GM12878 (cell line): ENCODE measurements around the gene RASGRF1. TPM values are rescaled to one million over a fixed set of nuclear protein-coding genes. Genes with fewer than 3 reads are reported as not detected.

Experiments used
- ATAC-seq: fragments of 200-7000 bp; cut with Tn5 transposase; 3 replicates; pipeline ENCODE4 v1.9.1; 2020; ENCODE audit warnings: mild to moderate bottlenecking, moderate library complexity
- BruUV-seq: library from RNA; stranded (reverse); fragments of 400-500 nt; replicated peaks from 2 replicates; lab custom pipeline; 2021; lab: Mats Ljungman, UMichigan
- CTCF ChIA-PET: fragments of 300-600 bp; sonication (Branson Sonifier 250); formaldehyde crosslinking; extraction: SDS; loops from one replicate; lab custom pipeline; 2021; ENCODE audit warnings: inconsistent platforms; lab: Yijun Ruan, JAX
- POLR2A ChIA-PET: fragments of 350-600 bp; formaldehyde crosslinking; extraction: SDS; loops from one replicate; lab custom pipeline; 2021; ENCODE audit warnings: inconsistent platforms; lab: Charles Lee
- RAD21 ChIA-PET: fragments of 300-600 bp; sonication (Branson Sonifier 250); formaldehyde crosslinking; loops from one replicate; lab custom pipeline; 2023; ENCODE audit warnings: antibody characterized with exemption; ENCODE audit not compliant: unreplicated experiment; lab: Charles Lee
- SMC1A ChIA-PET: fragments of 300-600 bp; sonication (Branson Sonifier 250); formaldehyde crosslinking; loops from one replicate; lab custom pipeline; 2023; ENCODE audit not compliant: unreplicated experiment, uncharacterized antibody; lab: Charles Lee
- DNase-seq: peaks from one replicate; pipeline ENCODE4 v3.0.0-alpha.2; 2011; ENCODE audit warnings: low read depth, low spot score
- FAIRE-seq: peaks from 3 replicates; lab custom pipeline; 2011; peaks lifted over from hg19 to GRCh38; lab: Jason Lieb, UNC
- H2AFZ ChIP-seq: 2 replicates; pipeline ENCODE4 v1.6.0; 2011; ENCODE audit warnings: low read depth, low read length, control low read depth; ENCODE audit not compliant: control insufficient read depth
- H3K27ac ChIP-seq: 2 replicates; pipeline ENCODE4 v1.5.1; 2011; ENCODE audit warnings: control low read depth; ENCODE audit not compliant: control insufficient read depth, insufficient read depth
- H3K27me3 ChIP-seq, 2 experiments: replicated peaks in 1 of 2; 2 replicates each; pipeline versions ENCODE4 v1.6.0 to v1.6.1; 2011; ENCODE audit warnings: low read length in 1 of 2; ENCODE audit not compliant: control insufficient read depth in 2 of 2, insufficient read depth in 2 of 2
- H3K36me3 ChIP-seq, 2 experiments: 2 replicates each; pipeline ENCODE4 v1.5.1; 2011; ENCODE audit warnings: low read length in 1 of 2; ENCODE audit not compliant: control insufficient read depth in 2 of 2, insufficient read depth in 2 of 2
- H3K4me1 ChIP-seq: 2 replicates; pipeline ENCODE4 v1.6.1; 2011; ENCODE audit warnings: mild to moderate bottlenecking, low read length, moderate library complexity, mixed read lengths; ENCODE audit not compliant: control insufficient read depth, insufficient read depth
- H3K4me2 ChIP-seq: 2 replicates; pipeline ENCODE4 v1.6.0; 2011; ENCODE audit warnings: control low read depth; ENCODE audit not compliant: control insufficient read depth, insufficient read depth
- H3K4me3 ChIP-seq: fragments of 200-600 bp; sonication (generic); 2 replicates; pipeline ENCODE4 v1.5.1; 2016
- H3K79me2 ChIP-seq: 2 replicates; pipeline ENCODE4 v1.6.0; 2011; ENCODE audit warnings: low read length; ENCODE audit not compliant: control insufficient read depth, insufficient read depth
- H3K9ac ChIP-seq: 2 replicates; pipeline ENCODE4 v1.8.0; 2011; ENCODE audit warnings: low read length, control low read depth, mixed read lengths; ENCODE audit not compliant: control insufficient read depth, insufficient read depth
- H3K9me3 ChIP-seq: replicated peaks from 3 replicates; pipeline ENCODE4 v1.5.1; 2011; ENCODE audit warnings: mild to moderate bottlenecking, low read length; ENCODE audit not compliant: control insufficient read depth, insufficient read depth
- H4K20me1 ChIP-seq: 2 replicates; pipeline ENCODE4 v1.6.0; 2011; ENCODE audit not compliant: control insufficient read depth, insufficient read depth
- BCL3 ChIP-seq: IDR thresholded peaks from 2 replicates; pipeline ENCODE4 v1.6.1; 2011; ENCODE audit warnings: borderline replicate concordance, low read depth, mild to moderate bottlenecking, moderate library complexity, low read length; ENCODE audit not compliant: insufficient read depth, poor library complexity, severe bottlenecking
- E4F1 ChIP-seq: fragments of 450-650 bp; IDR thresholded peaks from 2 replicates; pipeline ENCODE4 v1.6.1; 2018; ENCODE audit warnings: borderline replicate concordance, mild to moderate bottlenecking; ENCODE audit not compliant: partially characterized antibody
- HDAC6 ChIP-seq: fragments of 200-600 bp; sonication (generic); IDR thresholded peaks from one replicate; pipeline ENCODE4 v1.8.0; 2017; ENCODE audit warnings: antibody characterized with exemption; ENCODE audit not compliant: unreplicated experiment
- IKZF2 ChIP-seq, 2 experiments: fragments of 450-650 bp; IDR thresholded peaks; 2 replicates each; pipeline ENCODE4 v1.6.1; 2017; ENCODE audit warnings: mild to moderate bottlenecking in 2 of 2, moderate library complexity in 2 of 2
- JUNB ChIP-seq: IDR thresholded peaks from 2 replicates; pipeline ENCODE4 v1.6.1; 2016; ENCODE audit warnings: antibody characterized with exemption, mild to moderate bottlenecking
- JUND ChIP-seq: IDR thresholded peaks from 2 replicates; pipeline ENCODE4 v1.6.1; 2012; ENCODE audit warnings: low read depth, mild to moderate bottlenecking, low read length, improper control_type of control experiment, moderate library complexity
- PML ChIP-seq: IDR thresholded peaks from 2 replicates; pipeline ENCODE4 v1.6.1; 2012; ENCODE audit warnings: low read length, inconsistent platforms
- RBBP5 ChIP-seq: fragments of 200-600 bp; sonication (generic); conservative IDR thresholded peaks from 2 replicates; pipeline ENCODE4 v1.6.1; 2016
- RELB ChIP-seq: fragments of 450-650 bp; IDR thresholded peaks from 2 replicates; pipeline ENCODE4 v1.6.1; 2017; ENCODE audit warnings: low read depth, mild to moderate bottlenecking, moderate library complexity
- STAT3 ChIP-seq: IDR thresholded peaks from 2 replicates; pipeline ENCODE4 v1.6.1; 2011; ENCODE audit warnings: low read depth, low read length, improper control_type of control experiment
- TCF12 ChIP-seq: IDR thresholded peaks from 2 replicates; pipeline ENCODE4 v1.6.1; 2011; ENCODE audit warnings: low read depth, mild to moderate bottlenecking, low read length
- WRNIP1 ChIP-seq: IDR thresholded peaks from 2 replicates; pipeline ENCODE4 v1.6.1; 2011; ENCODE audit warnings: low read depth, low read length, improper control_type of control experiment, borderline replicate concordance
- ZNF207 ChIP-seq: fragments of 450-650 bp; IDR thresholded peaks from 2 replicates; pipeline ENCODE4 v1.6.1; 2014; ENCODE audit warnings: antibody characterized with exemption, mild to moderate bottlenecking, borderline replicate concordance
- WGBS: methylation state at CpG from one replicate; pipeline ENCODE4 v1.1.6; 2016; ENCODE audit warnings: low lambda C conversion rate; ENCODE audit not compliant: insufficient replicate concordance, insufficient coverage; ENCODE audit errors: missing lambda C conversion rate; 5-methylcytosine and 5-hydroxymethylcytosine counted together
- in situ Hi-C: fragments of 300-500 bp; cut with MboI; formaldehyde crosslinking; loops from 9 replicates; pipeline ENCODE4 v1.14.3; 2018; ENCODE audit warnings: mixed read lengths
- intact Hi-C: fragments of 100-400 bp; cut with micrococcal nuclease; formaldehyde crosslinking; loops from one replicate; pipeline ENCODE4 v1.14.2; 2022; ENCODE audit not compliant: unreplicated experiment
- polyA plus RNA-seq, 11 experiments: library from polyadenylated mRNA; depleted of rRNA in 4 of 11; unstranded in 6 of 11; stranded (reverse) in 5 of 11; fragments of >200 nt; fragmentation: Nextera tagmentation in 4 of 11; fragmentation: Illumina TruSeq in 1 of 11; extraction: Ambion mirVana in 4 of 11; extraction: Trizol in 1 of 11; gene quantifications; 1 replicate in 1 of 11; 2 replicates in 10 of 11; pipeline versions ENCODE4 v1.2.1 to v1.2.3, GENCODE V29; 2011 to 2016; ENCODE audit warnings: inconsistent platforms in 2 of 11, missing spikeins in 2 of 11, low read depth in 1 of 11
- total RNA-seq, 4 experiments: library from RNA; depleted of rRNA in 3 of 4; stranded (reverse); fragments of >200 nt in 3 of 4; fragmentation: Illumina TruSeq in 1 of 4; extraction: Trizol in 1 of 4; gene quantifications; 2 replicates each; pipeline versions ENCODE4 v1.2.1 to v1.2.3, GENCODE V29; 2013 to 2021
- TF ChIP-seq, protein P1 (sequence below): fragments of 450-650 bp; conservative IDR thresholded peaks from 2 replicates; pipeline ENCODE4 v1.6.1; 2017; ENCODE audit warnings: mild to moderate bottlenecking, moderate library complexity

The RASGRF1 gene
- total and polyA plus RNA-seq, 10 of the 15 experiments (the other 5 are each of a cell fraction or from before 2014, with no cell fraction given), result 0.20 to 1.9 (median 0.86) TPM

DNA sequence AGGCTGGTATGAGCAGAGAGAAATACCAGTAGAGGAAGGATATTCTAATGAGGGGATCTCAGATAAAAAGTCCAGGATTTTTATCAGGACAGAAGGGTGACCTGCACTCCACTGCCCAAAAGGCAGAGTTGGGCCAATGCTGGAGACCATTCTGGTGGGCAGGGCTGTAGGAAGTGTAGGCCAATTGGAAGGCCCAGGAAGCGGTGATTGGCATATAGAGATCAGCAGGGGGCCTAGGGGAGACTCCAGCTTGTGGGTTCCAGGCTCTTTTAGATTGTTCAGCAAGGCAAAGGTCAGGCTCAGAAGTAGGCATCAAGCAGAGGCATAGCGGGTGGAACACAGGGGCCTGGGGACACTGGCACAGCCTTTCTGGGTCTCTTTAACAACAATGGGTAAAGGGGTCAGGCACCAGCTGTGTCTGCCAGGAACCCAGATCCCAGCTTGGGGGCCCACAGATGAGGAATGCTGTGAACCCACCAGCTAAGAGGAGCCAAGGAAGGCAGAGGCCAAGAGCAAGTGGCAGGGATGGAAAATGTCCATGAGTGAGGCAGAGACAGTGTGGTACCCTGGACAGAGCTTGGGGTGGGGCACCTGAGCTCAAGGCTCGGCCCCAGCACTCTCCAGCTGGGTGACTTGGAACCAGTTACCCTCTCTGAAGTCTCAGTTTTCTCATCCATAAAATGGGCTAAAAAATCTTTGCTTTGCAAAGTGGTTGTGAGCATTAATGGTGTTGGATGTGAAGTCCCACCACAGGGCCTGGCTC is 27.0 kb upstream of the RASGRF1 start:
- Histone ChIP-seq H3K4me3 (no peak overlapping the region), H3K9ac (no peak overlapping the region), H3K4me1 (no peaks in the 10 kb centered on the region), H3K27ac (no peak overlapping the region), H3K36me3 (no peaks in the 10 kb centered on the region), H4K20me1 (no peaks in the 10 kb centered on the region), H3K27me3 (peaks cover 0 to 4% of the 10 kb centered on the region in 2 experiments; a peak in 1 of 4 replicates), H2AFZ (no peak overlapping the region), H3K4me2 (no peak overlapping the region), H3K79me2 (no peaks in the 10 kb centered on the region), H3K9me3 (no peaks in the 10 kb centered on the region)
- ATAC-seq, result no peak
- 8% methylated on average over 3 of the region's 3 CpGs for WGBS
- BruUV-seq, result no TSS peak
- ChIA-PET POLR2A (no interaction called here), SMC1A (interaction anchor here (0.6 kb wide), 1 partner anchor 112 kb away, joined by 3 read pairs; no protein-coding TSS in a partner anchor), RAD21 (no interaction called here), CTCF (interaction anchor here (1.4 to 1.6 kb wide), 2 partner anchors 87 to 89 kb away, joined by 3 to 6 read pairs; no protein-coding TSS in a partner anchor)
- in situ Hi-C loops, result no loop called here
- no peak for FAIRE-seq
- TF ChIP-seq ZNF207 (no peak), RBBP5 (no peak), TCF12 (no peak), BCL3 (no peak), JUND (no peak), PML (no peak), HDAC6 (no peak), RELB (no peak), JUNB (no peak), STAT3 (no peak), WRNIP1 (no peak), IKZF2 (IDR thresholded peaks at IDR 0.05) (no peak), E4F1 (no peak)
- TF ChIP-seq, protein P1, sequence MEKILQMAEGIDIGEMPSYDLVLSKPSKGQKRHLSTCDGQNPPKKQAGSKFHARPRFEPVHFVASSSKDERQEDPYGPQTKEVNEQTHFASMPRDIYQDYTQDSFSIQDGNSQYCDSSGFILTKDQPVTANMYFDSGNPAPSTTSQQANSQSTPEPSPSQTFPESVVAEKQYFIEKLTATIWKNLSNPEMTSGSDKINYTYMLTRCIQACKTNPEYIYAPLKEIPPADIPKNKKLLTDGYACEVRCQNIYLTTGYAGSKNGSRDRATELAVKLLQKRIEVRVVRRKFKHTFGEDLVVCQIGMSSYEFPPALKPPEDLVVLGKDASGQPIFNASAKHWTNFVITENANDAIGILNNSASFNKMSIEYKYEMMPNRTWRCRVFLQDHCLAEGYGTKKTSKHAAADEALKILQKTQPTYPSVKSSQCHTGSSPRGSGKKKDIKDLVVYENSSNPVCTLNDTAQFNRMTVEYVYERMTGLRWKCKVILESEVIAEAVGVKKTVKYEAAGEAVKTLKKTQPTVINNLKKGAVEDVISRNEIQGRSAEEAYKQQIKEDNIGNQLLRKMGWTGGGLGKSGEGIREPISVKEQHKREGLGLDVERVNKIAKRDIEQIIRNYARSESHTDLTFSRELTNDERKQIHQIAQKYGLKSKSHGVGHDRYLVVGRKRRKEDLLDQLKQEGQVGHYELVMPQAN, result no peak
- intact Hi-C loops, result no loop called here
- no peak for DNase-seq
